Measurements from ENCODE around the gene TMEM8B. TPM values are rescaled to one million over a fixed set of nuclear protein-coding genes. Genes with fewer than 3 reads are reported as not detected.

The TMEM8B gene
- total RNA-seq, 1 experiment from 2014 or later = 2.4 TPM

DNA sequence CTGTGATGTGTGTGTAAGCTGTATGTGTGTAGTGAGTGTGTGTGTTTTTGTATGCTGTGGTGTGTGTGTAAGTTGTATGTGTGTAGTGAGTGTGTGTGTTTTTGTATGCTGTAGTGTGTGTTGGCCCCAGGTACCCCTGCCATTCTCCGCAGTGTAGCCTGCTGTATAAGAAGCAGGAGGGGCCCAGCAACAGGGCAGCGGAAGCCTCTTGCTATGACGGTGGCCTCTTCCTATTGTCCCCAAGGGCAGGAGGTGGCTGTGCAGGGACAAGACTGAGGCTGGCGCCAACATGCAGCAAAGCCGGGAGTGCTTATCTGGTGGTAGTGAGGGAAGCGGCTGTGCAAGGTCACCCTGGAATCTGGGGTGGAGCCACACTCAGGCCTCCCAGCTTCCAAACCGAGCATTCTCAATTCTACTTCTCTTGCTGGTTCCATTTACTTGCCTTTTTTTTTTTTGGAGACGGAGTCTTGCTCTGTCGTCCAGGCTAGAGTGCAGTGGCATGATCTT is 85.3 kb downstream of the TMEM8B start:
- Histone ChIP-seq H3K4me1 (ENCODE audit: insufficient read depth, low read length) (peaks cover 22% of the 10 kb centered on the region), H3K36me3 (ENCODE audit: low read depth, low read length) (no peaks in the 10 kb centered on the region), H3K9me2 (replicated peaks; ENCODE audit: low read length) (no peaks in the 10 kb centered on the region), H3K79me2 (ENCODE audit: low read length) (no peaks in the 10 kb centered on the region), H3K4me3 (ENCODE audit: low read length) (no peak overlapping the region), H3F3A (ENCODE audit: low read length, unreplicated experiment) (no peaks in the 10 kb centered on the region), H3K27ac (ENCODE audit: low read length) (no peak overlapping the region), H4K20me1 (ENCODE audit: low read length) (no peaks in the 10 kb centered on the region), H3K9me3 (ENCODE audit: low read length) (no peaks in the 10 kb centered on the region), H2AFZ (ENCODE audit: low read length) (no peak overlapping the region), H3K9ac (ENCODE audit: low read length) (no peak overlapping the region), H3K4me2 (ENCODE audit: low read length) (no peak overlapping the region), H3K27me3 (ENCODE audit: low read length) (no peaks in the 10 kb centered on the region)
- no peak for DNase-seq
- ATAC-seq = no peak; the same call in 1 of the 2 replicates
- BruUV-seq (replicated peaks) = no TSS peak
- intact Hi-C loops (cut with micrococcal nuclease) = no loop called here
- CTCF ChIA-PET = no interaction called here
- POLR2A ChIA-PET (ENCODE audit: unreplicated experiment) = no interaction called here
- TF ChIP-seq, protein P1, sequence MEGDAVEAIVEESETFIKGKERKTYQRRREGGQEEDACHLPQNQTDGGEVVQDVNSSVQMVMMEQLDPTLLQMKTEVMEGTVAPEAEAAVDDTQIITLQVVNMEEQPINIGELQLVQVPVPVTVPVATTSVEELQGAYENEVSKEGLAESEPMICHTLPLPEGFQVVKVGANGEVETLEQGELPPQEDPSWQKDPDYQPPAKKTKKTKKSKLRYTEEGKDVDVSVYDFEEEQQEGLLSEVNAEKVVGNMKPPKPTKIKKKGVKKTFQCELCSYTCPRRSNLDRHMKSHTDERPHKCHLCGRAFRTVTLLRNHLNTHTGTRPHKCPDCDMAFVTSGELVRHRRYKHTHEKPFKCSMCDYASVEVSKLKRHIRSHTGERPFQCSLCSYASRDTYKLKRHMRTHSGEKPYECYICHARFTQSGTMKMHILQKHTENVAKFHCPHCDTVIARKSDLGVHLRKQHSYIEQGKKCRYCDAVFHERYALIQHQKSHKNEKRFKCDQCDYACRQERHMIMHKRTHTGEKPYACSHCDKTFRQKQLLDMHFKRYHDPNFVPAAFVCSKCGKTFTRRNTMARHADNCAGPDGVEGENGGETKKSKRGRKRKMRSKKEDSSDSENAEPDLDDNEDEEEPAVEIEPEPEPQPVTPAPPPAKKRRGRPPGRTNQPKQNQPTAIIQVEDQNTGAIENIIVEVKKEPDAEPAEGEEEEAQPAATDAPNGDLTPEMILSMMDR (conservative IDR thresholded peaks at IDR 0.05; ENCODE audit: low read depth, low read length) = no peak
- TF ChIP-seq EZH2phosphoT487 (IDR thresholded peaks at IDR 0.05; ENCODE audit: borderline replicate concordance, low read length) = no peak
- no peak for TF ChIP-seq EZH2 (IDR thresholded peaks at IDR 0.05; ENCODE audit: low read length, unreplicated experiment)

Other genes with a start within 250 kb of the TMEM8B start
- 11.2 and 25.2 TPM in 2 replicates for gene TESK1, start 224.0 kb upstream of the TMEM8B start, total RNA-seq (2014; rRNA removed)
- gene CD72, start 210.8 kb upstream of the TMEM8B start, total RNA-seq (2014; rRNA removed) = 0.15 TPM in 1 of 2 replicates, not detected in the other
- not detected in 2 replicates for gene SIT1, start 178.3 kb upstream of the TMEM8B start, total RNA-seq (2014; rRNA removed)
- gene RMRP, start 171.2 kb upstream of the TMEM8B start, total RNA-seq (2014; rRNA removed) = 23,421 and 36,790 TPM in 2 replicates
- gene CCDC107, start 170.9 kb upstream of the TMEM8B start, total RNA-seq (2014; rRNA removed) = 34.9 and 37.0 TPM in 2 replicates
- 2.6 and 4.1 TPM in 2 replicates for gene ARHGEF39, start 164.0 kb upstream of the TMEM8B start, total RNA-seq (2014; rRNA removed)
- 7.7 and 11.2 TPM in 2 replicates for gene CA9, start 155.3 kb upstream of the TMEM8B start, total RNA-seq (2014; rRNA removed)
- 7.0 and 10.4 TPM in 2 replicates for gene TPM2, start 139.3 kb upstream of the TMEM8B start, total RNA-seq (2014; rRNA removed)
- gene TLN1, start 97.0 kb upstream of the TMEM8B start, total RNA-seq (2014; rRNA removed) = 118 and 153 TPM in 2 replicates
- gene CREB3, start 96.6 kb upstream of the TMEM8B start, total RNA-seq (2014; rRNA removed) = 34.8 and 47.1 TPM in 2 replicates
- 60.9 and 81.7 TPM in 2 replicates for gene GBA2, start 80.0 kb upstream of the TMEM8B start, total RNA-seq (2014; rRNA removed)
- gene RGP1, start 79.9 kb upstream of the TMEM8B start, total RNA-seq (2014; rRNA removed) = 13.8 and 14.3 TPM in 2 replicates
- gene MSMP, start 75.0 kb upstream of the TMEM8B start, total RNA-seq (2014; rRNA removed) = 145 and 149 TPM in 2 replicates
- gene NPR2, start 37.6 kb upstream of the TMEM8B start, total RNA-seq (2014; rRNA removed) = 1.0 and 1.5 TPM in 2 replicates
- gene SPAG8, start 17.0 kb upstream of the TMEM8B start, total RNA-seq (2014; rRNA removed) = not detected in 2 replicates
- gene HINT2, start 14.2 kb upstream of the TMEM8B start, total RNA-seq (2014; rRNA removed) = 69.7 and 78.5 TPM in 2 replicates
- gene FAM221B, start 496 bp upstream of the TMEM8B start, total RNA-seq (2014; rRNA removed) = 0.29 TPM in 1 of 2 replicates, not detected in the other
- gene OR13J1, start 41.2 kb downstream of the TMEM8B start, total RNA-seq (2014; rRNA removed) = not detected in 2 replicates
- 1.7 TPM in 2 replicates for gene HRCT1, start 77.0 kb downstream of the TMEM8B start, total RNA-seq (2014; rRNA removed)
- 0.35 TPM in 1 of 2 replicates, not detected in the other for gene SPAAR, start 80.3 kb downstream of the TMEM8B start, total RNA-seq (2014; rRNA removed)
- gene OR2S2, start 128.9 kb downstream of the TMEM8B start, total RNA-seq (2014; rRNA removed) = not detected in 2 replicates
- 3.8 and 5.0 TPM in 2 replicates for gene RECK, start 207.7 kb downstream of the TMEM8B start, total RNA-seq (2014; rRNA removed)

Measured in PC-3 (cell line).